ENCODE data around the gene ARHGEF26.

Gene ARHGEF26

GRCh38 chr3:154169796-154170110 is 48.6 kb downstream of the ARHGEF26 start:
- Histone ChIP-seq H3K36me3 (ENCODE audit: insufficient read depth, low read length) (no peaks in the 10 kb centered on the region), H2AFZ (ENCODE audit: low read depth, low read length) (no peak overlapping the region), H3K27ac (ENCODE audit: low read length) (no peak overlapping the region), H4K20me1 (ENCODE audit: insufficient read depth, low read length) (no peaks in the 10 kb centered on the region), H3K4me1 (ENCODE audit: insufficient read depth, low read length) (no peaks in the 10 kb centered on the region), H3K79me2 (ENCODE audit: insufficient read depth, low read length) (no peaks in the 10 kb centered on the region), H3K9ac (ENCODE audit: low read depth, low read length) (no peak overlapping the region), H3K9me3 (ENCODE audit: insufficient read depth, low read length, severe bottlenecking) (no peaks in the 10 kb centered on the region), H3K4me2 (ENCODE audit: insufficient read depth, low read length) (no peak overlapping the region), H3K27me3 (ENCODE audit: insufficient read depth, low read length, poor library complexity) (no peaks in the 10 kb centered on the region), H3K4me3 (ENCODE audit: low read depth in 1 of 2, low read length in 2 of 2) (no peak overlapping the region)
- ATAC-seq (ENCODE audit: insufficient read depth, low read depth) (no peak), DNase-seq (no peak)
- TF ChIP-seq EZH2 (IDR thresholded peaks at IDR 0.05; ENCODE audit: borderline replicate concordance, low read depth, low read length, severe bottlenecking) = no peak
- no peak for TF ChIP-seq CTCF (IDR thresholded peaks at IDR 0.05; ENCODE audit: borderline replicate concordance, extremely low read depth, low read length, poor library complexity, severe bottlenecking)

GRCh38 chr3:154170300-154170699 is 49.1 kb downstream of the ARHGEF26 start:
- Histone ChIP-seq H4K20me1 (ENCODE audit: insufficient read depth, low read length) (no peaks in the 10 kb centered on the region), H3K4me3 (ENCODE audit: low read depth in 1 of 2, low read length in 2 of 2) (no peak overlapping the region), H3K9me3 (ENCODE audit: insufficient read depth, low read length, severe bottlenecking) (no peaks in the 10 kb centered on the region), H3K9ac (ENCODE audit: low read depth, low read length) (no peak overlapping the region), H3K27me3 (ENCODE audit: insufficient read depth, low read length, poor library complexity) (no peaks in the 10 kb centered on the region), H3K4me1 (ENCODE audit: insufficient read depth, low read length) (no peaks in the 10 kb centered on the region), H3K27ac (ENCODE audit: low read length) (no peak overlapping the region), H2AFZ (ENCODE audit: low read depth, low read length) (no peak overlapping the region), H3K36me3 (ENCODE audit: insufficient read depth, low read length) (no peaks in the 10 kb centered on the region), H3K79me2 (ENCODE audit: insufficient read depth, low read length) (no peaks in the 10 kb centered on the region), H3K4me2 (ENCODE audit: insufficient read depth, low read length) (no peak overlapping the region)
- DNase-seq = no peak
- ATAC-seq (ENCODE audit: insufficient read depth, low read depth) = no peak
- no peak for TF ChIP-seq EZH2 (IDR thresholded peaks at IDR 0.05; ENCODE audit: borderline replicate concordance, low read depth, low read length, severe bottlenecking)
- TF ChIP-seq CTCF (IDR thresholded peaks at IDR 0.05; ENCODE audit: borderline replicate concordance, extremely low read depth, low read length, poor library complexity, severe bottlenecking) = no peak

- ATAC-seq (ENCODE audit: insufficient read depth, low read depth) (no peak), DNase-seq (no peak)
- H3K79me2 ChIP-seq (ENCODE audit: insufficient read depth, low read length) = no peaks in the 10 kb centered on the region
- no peak overlapping the region for H3K4me2 ChIP-seq (ENCODE audit: insufficient read depth, low read length)
- H3K27ac ChIP-seq (ENCODE audit: low read length) = no peak overlapping the region
- no peaks in the 10 kb centered on the region for H4K20me1 ChIP-seq (ENCODE audit: insufficient read depth, low read length)
- no peaks in the 10 kb centered on the region for H3K9me3 ChIP-seq (ENCODE audit: insufficient read depth, low read length, severe bottlenecking)
- no peaks in the 10 kb centered on the region for H3K36me3 ChIP-seq (ENCODE audit: insufficient read depth, low read length)
- no peaks in the 10 kb centered on the region for H3K27me3 ChIP-seq (ENCODE audit: insufficient read depth, low read length, poor library complexity)
- H3K4me1 ChIP-seq (ENCODE audit: insufficient read depth, low read length) = no peaks in the 10 kb centered on the region
- no peak for TF ChIP-seq CTCF (IDR thresholded peaks at IDR 0.05; ENCODE audit: borderline replicate concordance, extremely low read depth, low read length, poor library complexity, severe bottlenecking)
- TF ChIP-seq EZH2 (IDR thresholded peaks at IDR 0.05; ENCODE audit: borderline replicate concordance, low read depth, low read length, severe bottlenecking) = no peak
- no peak overlapping the region for H3K9ac ChIP-seq (ENCODE audit: low read depth, low read length)
- no peak overlapping the region for H2AFZ ChIP-seq (ENCODE audit: low read depth, low read length)
- H3K4me3 ChIP-seq (ENCODE audit: low read depth in 1 of 2, low read length in 2 of 2) = no peak overlapping the region
These were observed 53.9 kb downstream of the ARHGEF26 start for GRCh38 chr3:154175041-154175440.

- DNase-seq (no peak), ATAC-seq (ENCODE audit: insufficient read depth, low read depth) (no peak)
- Histone ChIP-seq H3K79me2 (ENCODE audit: insufficient read depth, low read length) (no peaks in the 10 kb centered on the region), H3K9me3 (ENCODE audit: insufficient read depth, low read length, severe bottlenecking) (no peaks in the 10 kb centered on the region), H3K27me3 (ENCODE audit: insufficient read depth, low read length, poor library complexity) (no peaks in the 10 kb centered on the region), H3K4me1 (ENCODE audit: insufficient read depth, low read length) (no peaks in the 10 kb centered on the region), H3K4me3 (ENCODE audit: low read depth in 1 of 2, low read length in 2 of 2) (no peak overlapping the region), H3K36me3 (ENCODE audit: insufficient read depth, low read length) (no peaks in the 10 kb centered on the region), H2AFZ (ENCODE audit: low read depth, low read length) (no peak overlapping the region), H4K20me1 (ENCODE audit: insufficient read depth, low read length) (no peaks in the 10 kb centered on the region), H3K27ac (ENCODE audit: low read length) (no peak overlapping the region), H3K4me2 (ENCODE audit: insufficient read depth, low read length) (no peak overlapping the region), H3K9ac (ENCODE audit: low read depth, low read length) (no peak overlapping the region)
- TF ChIP-seq EZH2 (IDR thresholded peaks at IDR 0.05; ENCODE audit: borderline replicate concordance, low read depth, low read length, severe bottlenecking) (no peak), CTCF (IDR thresholded peaks at IDR 0.05; ENCODE audit: borderline replicate concordance, extremely low read depth, low read length, poor library complexity, severe bottlenecking) (no peak)
These were observed 54.8 kb downstream of the ARHGEF26 start for GRCh38 chr3:154176036-154176435.

Data from DND-41 (cell line).